Neural cell (in vitro differentiated cells): ENCODE data around the gene FN3K.

ENCODE experiments used
- CTCF ChIP-seq: fragments of 450-650 bp; IDR thresholded peaks from 2 replicates; pipeline ENCODE4 v1.5.1; 2014; ENCODE audit warnings: antibody characterized with exemption, mild to moderate bottlenecking, moderate library complexity; ENCODE audit not compliant: poor library complexity, severe bottlenecking
- EP300 ChIP-seq: fragments of 450-650 bp; conservative IDR thresholded peaks from 2 replicates; pipeline ENCODE4 v1.6.1; 2014; ENCODE audit warnings: antibody characterized with exemption, mild to moderate bottlenecking, moderate library complexity; ENCODE audit not compliant: poor library complexity, severe bottlenecking
- EZH2 ChIP-seq: fragments of 200-600, 300-800 bp; shearing (Covaris generic), sonication (generic); IDR thresholded peaks from 2 replicates; pipeline ENCODE4 v1.6.1; 2014; ENCODE audit warnings: antibody characterized with exemption, low read length, borderline replicate concordance, mild to moderate bottlenecking; ENCODE audit not compliant: insufficient read depth, poor library complexity, severe bottlenecking
- MXI1 ChIP-seq: fragments of 450-650 bp; conservative IDR thresholded peaks from 2 replicates; pipeline ENCODE4 v1.6.1; 2014; ENCODE audit warnings: antibody characterized with exemption, mild to moderate bottlenecking; ENCODE audit not compliant: poor library complexity, severe bottlenecking
- POLR2AphosphoS5 ChIP-seq: IDR thresholded peaks from 2 replicates; pipeline ENCODE4 v1.6.1; 2012
- RAD21 ChIP-seq: fragments of 450-650 bp; conservative IDR thresholded peaks from 2 replicates; pipeline ENCODE4 v1.6.1; 2014; ENCODE audit warnings: antibody characterized with exemption, mild to moderate bottlenecking, moderate library complexity
- REST ChIP-seq: IDR thresholded peaks from 2 replicates; pipeline ENCODE4 v1.6.1; 2012; ENCODE audit warnings: borderline replicate concordance
- TAF1 ChIP-seq: IDR thresholded peaks from 2 replicates; pipeline ENCODE4 v1.6.1; 2012; ENCODE audit warnings: low read depth

GRCh38 chr17:82767041-82767754 lies 31.8 kb downstream of the FN3K start:
- TF ChIP-seq REST (no peak), CTCF (peak; percentile 35), EP300 (no peak), MXI1 (no peak), EZH2 (no peak), POLR2AphosphoS5 (no peak), RAD21 (no peak), TAF1 (no peak)
